Panc1 (cell line): ENCODE results near the gene MAST4. TPM values are rescaled to one million over a fixed set of nuclear protein-coding genes. Genes with fewer than 3 reads are reported as not detected.
"Not testable (repeated sequence)": the region's sequence is repeated elsewhere in the genome, so short reads cannot be mapped to it uniquely, and the experiment has no call there.

Experiments
- ATAC-seq: fragments of 200-7000 bp; cut with Tn5 transposase; 2 replicates; pipeline ENCODE4 v1.9.1; 2020; ENCODE audit warnings: mild to moderate bottlenecking, moderate library complexity
- BruUV-seq: library from RNA; stranded (reverse); fragments of 400-500 nt; replicated peaks from 2 replicates; lab custom pipeline; 2021; lab: Mats Ljungman, UMichigan
- CTCF ChIA-PET: fragments of 300-600 bp; sonication (Branson Sonifier 250); formaldehyde crosslinking; loops from one replicate; lab custom pipeline; 2022; ENCODE audit warnings: antibody characterized with exemption; lab: Charles Lee
- POLR2A ChIA-PET: fragments of 300-600 bp; sonication (Branson Sonifier 250); formaldehyde crosslinking; loops from one replicate; lab custom pipeline; 2022; ENCODE audit warnings: antibody characterized with exemption; lab: Charles Lee
- DNase-seq: peaks from one replicate; pipeline ENCODE4 v3.0.0-alpha.2; 2010; ENCODE audit warnings: low read depth, low spot score
- H3K27ac ChIP-seq: 2 replicates; pipeline ENCODE4 v1.5.1; 2011; ENCODE audit warnings: mild to moderate bottlenecking, low read length, inconsistent platforms
- H3K27me3 ChIP-seq: fragments of 200-500 bp; sonication (Bioruptor generic); 2 replicates; pipeline ENCODE4 v1.6.0; 2014; ENCODE audit warnings: low read length, inconsistent platforms; ENCODE audit not compliant: control insufficient read depth, insufficient read depth
- H3K36me3 ChIP-seq: fragments of 200-500 bp; sonication (Bioruptor generic); 2 replicates; pipeline ENCODE4 v1.5.1; 2014; ENCODE audit warnings: inconsistent platforms, mild to moderate bottlenecking, low read length, moderate library complexity; ENCODE audit not compliant: control insufficient read depth, insufficient read depth
- H3K4me1 ChIP-seq: 2 replicates; pipeline ENCODE4 v1.5.1; 2011; ENCODE audit warnings: inconsistent platforms, mild to moderate bottlenecking, low read length, moderate library complexity; ENCODE audit not compliant: control insufficient read depth, insufficient read depth
- H3K4me3 ChIP-seq, 2 experiments: 2 replicates each; pipeline ENCODE4 v1.5.1; 2011 to 2012; ENCODE audit warnings: low read depth in 2 of 2, low read length in 2 of 2, mild to moderate bottlenecking in 2 of 2, inconsistent platforms in 1 of 2, moderate library complexity in 1 of 2
- H3K9me3 ChIP-seq: fragments of 200-500 bp; sonication (Bioruptor generic); 2 replicates; pipeline ENCODE4 v1.5.1; 2014; ENCODE audit warnings: low read depth, mild to moderate bottlenecking, inconsistent platforms, low read length, moderate library complexity; ENCODE audit not compliant: control insufficient read depth, insufficient read depth
- POLR2AphosphoS5 ChIP-seq: IDR thresholded peaks from 2 replicates; pipeline ENCODE4 v1.6.1; 2012; ENCODE audit warnings: mild to moderate bottlenecking, low read depth, low read length, moderate library complexity
- REST ChIP-seq, 2 experiments: IDR thresholded peaks; 2 replicates each; pipeline ENCODE4 v1.6.1; 2011 to 2012; ENCODE audit warnings: low read depth in 2 of 2, control low read depth in 1 of 2, low read length in 1 of 2, mild to moderate bottlenecking in 1 of 2, moderate library complexity in 1 of 2; ENCODE audit not compliant: insufficient read depth in 1 of 2
- SIN3A ChIP-seq: IDR thresholded peaks from 2 replicates; pipeline ENCODE4 v1.6.1; 2012; ENCODE audit warnings: low read depth, mild to moderate bottlenecking, low read length, moderate library complexity, borderline replicate concordance; ENCODE audit not compliant: insufficient read depth
- TCF7L2 ChIP-seq: IDR thresholded peaks from 2 replicates; pipeline ENCODE4 v1.6.1; 2011; ENCODE audit warnings: mild to moderate bottlenecking, low read depth, low read length, inconsistent platforms
- in situ Hi-C: cut with HindIII; loops from 2 replicates; pipeline ENCODE4 v1.10.0; 2016; ENCODE audit warnings: low sequenced_read_pairs, low pct_unique_long_range_greater_than_20kb
- intact Hi-C: fragments of 100-400 bp; cut with micrococcal nuclease; formaldehyde crosslinking; loops from one replicate; pipeline ENCODE4 v1.10.0; 2022; ENCODE audit not compliant: unreplicated experiment
- total RNA-seq: library from RNA; stranded (reverse); gene quantifications from one replicate; pipeline ENCODE4 v1.2.1, GENCODE V29; 2021; ENCODE audit not compliant: unreplicated experiment
- TF ChIP-seq, protein P1 (sequence below): fragments of 450-650 bp; IDR thresholded peaks from 2 replicates; pipeline ENCODE4 v1.5.1; 2017; ENCODE audit warnings: mild to moderate bottlenecking

MAST4 gene
- total RNA-seq, 1 experiment from 2014 or later = 1.8 TPM

DNA sequence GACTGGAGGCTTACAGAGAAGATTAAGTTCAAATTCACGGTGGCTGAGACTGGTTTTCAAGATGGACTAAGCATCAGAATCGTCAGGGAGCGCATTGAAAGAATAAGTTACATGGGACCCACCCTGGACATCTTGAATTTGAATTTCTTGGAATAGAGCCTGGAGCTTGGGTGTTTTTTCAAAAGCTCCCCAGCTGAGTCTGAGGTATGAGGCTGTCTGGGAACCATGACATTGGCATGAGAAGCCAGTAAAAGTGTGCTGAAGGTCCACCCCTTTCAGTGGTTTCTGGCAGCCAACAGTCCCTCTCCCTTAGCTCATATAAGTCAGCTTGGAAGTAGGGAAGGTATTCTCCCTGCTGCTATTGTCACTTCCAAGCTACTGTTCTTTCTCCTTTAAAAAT, 97.8 kb downstream of the MAST4 start:
- POLR2A ChIA-PET = no interaction called here
- CTCF ChIA-PET = no interaction called here
- no peak overlapping the region for H3K4me3 ChIP-seq
- H3K4me1 ChIP-seq = no peaks in the 10 kb centered on the region
- H3K27me3 ChIP-seq = peaks cover 4% of the 10 kb centered on the region
- TF ChIP-seq, protein P1, sequence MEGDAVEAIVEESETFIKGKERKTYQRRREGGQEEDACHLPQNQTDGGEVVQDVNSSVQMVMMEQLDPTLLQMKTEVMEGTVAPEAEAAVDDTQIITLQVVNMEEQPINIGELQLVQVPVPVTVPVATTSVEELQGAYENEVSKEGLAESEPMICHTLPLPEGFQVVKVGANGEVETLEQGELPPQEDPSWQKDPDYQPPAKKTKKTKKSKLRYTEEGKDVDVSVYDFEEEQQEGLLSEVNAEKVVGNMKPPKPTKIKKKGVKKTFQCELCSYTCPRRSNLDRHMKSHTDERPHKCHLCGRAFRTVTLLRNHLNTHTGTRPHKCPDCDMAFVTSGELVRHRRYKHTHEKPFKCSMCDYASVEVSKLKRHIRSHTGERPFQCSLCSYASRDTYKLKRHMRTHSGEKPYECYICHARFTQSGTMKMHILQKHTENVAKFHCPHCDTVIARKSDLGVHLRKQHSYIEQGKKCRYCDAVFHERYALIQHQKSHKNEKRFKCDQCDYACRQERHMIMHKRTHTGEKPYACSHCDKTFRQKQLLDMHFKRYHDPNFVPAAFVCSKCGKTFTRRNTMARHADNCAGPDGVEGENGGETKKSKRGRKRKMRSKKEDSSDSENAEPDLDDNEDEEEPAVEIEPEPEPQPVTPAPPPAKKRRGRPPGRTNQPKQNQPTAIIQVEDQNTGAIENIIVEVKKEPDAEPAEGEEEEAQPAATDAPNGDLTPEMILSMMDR = no peak
- no peak for TF ChIP-seq SIN3A
- TF ChIP-seq POLR2AphosphoS5 = no peak
- TF ChIP-seq TCF7L2 = no peak
- no peak for TF ChIP-seq REST (IDR thresholded peaks at IDR 0.05; ENCODE audit: insufficient read depth in 1 of 2, low read depth in 2 of 2, low read length in 1 of 2)
- in situ Hi-C loops = no loop called here
- intact Hi-C loops = no loop called here
- DNase-seq (no peak), ATAC-seq (no peak)
- no peaks in the 10 kb centered on the region for H3K36me3 ChIP-seq
- H3K9me3 ChIP-seq = no peaks in the 10 kb centered on the region
- no peak overlapping the region for H3K27ac ChIP-seq
- no TSS peak for BruUV-seq

GRCh38 chr5:66695840-66696239, 99.6 kb downstream of the MAST4 start:
- ATAC-seq, POLR2A ChIA-PET, CTCF ChIA-PET, H3K27ac ChIP-seq, intact Hi-C loops, DNase-seq, H3K36me3 ChIP-seq, in situ Hi-C loops, H3K4me1 ChIP-seq, H3K9me3 ChIP-seq, H3K27me3 ChIP-seq, BruUV-seq, H3K4me3 ChIP-seq: not testable (repeated sequence)

GRCh38 chr5:66697796-66698564, 101.8 kb downstream of the MAST4 start:
- Histone ChIP-seq H3K4me1 (no peaks in the 10 kb centered on the region), H3K4me3 (no peak overlapping the region), H3K27me3 (no peaks in the 10 kb centered on the region), H3K36me3 (no peaks in the 10 kb centered on the region), H3K9me3 (no peaks in the 10 kb centered on the region), H3K27ac (no peak overlapping the region)
- no peak for TF ChIP-seq TCF7L2
- no peak for TF ChIP-seq REST (IDR thresholded peaks at IDR 0.05; ENCODE audit: insufficient read depth in 1 of 2, low read depth in 2 of 2, low read length in 1 of 2)
- TF ChIP-seq, protein P1 = no peak
- ATAC-seq (no peak), DNase-seq (no peak)
- POLR2A ChIA-PET = no interaction called here
- BruUV-seq = no TSS peak
- in situ Hi-C loops = no loop called here
- intact Hi-C loops = no loop called here
- CTCF ChIA-PET = no interaction called here
